ENCODE results near the gene CCDC146.
"Not testable (repeated sequence)": the region's sequence is repeated elsewhere in the genome, so short reads cannot be mapped to it uniquely, and the experiment has no call there.

The CCDC146 gene, protein sequence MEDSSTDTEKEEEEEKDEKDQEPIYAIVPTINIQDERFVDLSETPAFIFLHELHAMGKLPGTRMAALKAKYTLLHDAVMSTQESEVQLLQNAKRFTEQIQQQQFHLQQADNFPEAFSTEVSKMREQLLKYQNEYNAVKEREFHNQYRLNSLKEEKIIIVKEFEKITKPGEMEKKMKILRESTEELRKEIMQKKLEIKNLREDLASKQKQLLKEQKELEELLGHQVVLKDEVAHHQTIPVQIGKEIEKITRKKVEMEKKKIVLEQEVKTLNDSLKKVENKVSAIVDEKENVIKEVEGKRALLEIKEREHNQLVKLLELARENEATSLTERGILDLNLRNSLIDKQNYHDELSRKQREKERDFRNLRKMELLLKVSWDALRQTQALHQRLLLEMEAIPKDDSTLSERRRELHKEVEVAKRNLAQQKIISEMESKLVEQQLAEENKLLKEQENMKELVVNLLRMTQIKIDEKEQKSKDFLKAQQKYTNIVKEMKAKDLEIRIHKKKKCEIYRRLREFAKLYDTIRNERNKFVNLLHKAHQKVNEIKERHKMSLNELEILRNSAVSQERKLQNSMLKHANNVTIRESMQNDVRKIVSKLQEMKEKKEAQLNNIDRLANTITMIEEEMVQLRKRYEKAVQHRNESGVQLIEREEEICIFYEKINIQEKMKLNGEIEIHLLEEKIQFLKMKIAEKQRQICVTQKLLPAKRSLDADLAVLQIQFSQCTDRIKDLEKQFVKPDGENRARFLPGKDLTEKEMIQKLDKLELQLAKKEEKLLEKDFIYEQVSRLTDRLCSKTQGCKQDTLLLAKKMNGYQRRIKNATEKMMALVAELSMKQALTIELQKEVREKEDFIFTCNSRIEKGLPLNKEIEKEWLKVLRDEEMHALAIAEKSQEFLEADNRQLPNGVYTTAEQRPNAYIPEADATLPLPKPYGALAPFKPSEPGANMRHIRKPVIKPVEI

DNA sequence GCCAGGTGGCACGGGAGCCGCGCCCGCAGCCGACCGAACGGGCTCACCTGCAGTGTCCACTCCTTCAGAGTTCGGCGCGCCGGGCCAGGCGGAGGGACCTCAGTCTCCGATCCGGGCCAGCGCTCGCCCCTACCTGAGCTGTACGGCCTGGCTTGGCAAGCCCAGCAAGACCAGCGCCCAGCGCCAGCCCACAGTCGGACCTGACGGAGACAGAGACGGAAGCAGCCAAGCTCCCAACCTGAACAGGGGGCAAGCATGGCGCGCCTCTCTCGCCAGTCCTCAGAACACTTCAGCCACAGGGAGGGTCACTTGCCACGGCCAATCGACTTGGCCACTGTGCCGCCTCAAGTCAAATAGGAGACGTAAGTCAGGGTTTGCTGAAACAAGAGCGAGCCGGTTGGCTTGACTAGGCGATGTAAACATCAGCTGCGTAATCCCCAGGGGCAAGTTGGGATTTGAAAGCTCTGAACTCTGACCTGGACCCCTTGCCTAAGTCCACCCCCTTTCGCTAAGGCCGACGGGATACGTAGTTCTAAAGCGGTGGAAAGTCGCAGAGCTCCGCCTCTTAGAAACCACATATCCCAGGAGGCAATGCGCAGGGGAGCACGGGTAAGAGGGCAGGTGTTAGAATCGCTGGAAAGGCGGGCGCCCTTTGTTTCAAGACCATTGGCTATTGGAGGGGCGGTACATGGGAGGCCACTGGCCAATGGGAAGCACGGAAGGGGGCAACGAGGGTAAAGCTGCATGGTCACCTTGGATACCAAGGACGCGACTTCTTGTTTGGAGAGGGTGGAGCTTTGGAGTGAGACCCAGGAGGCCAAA, at the start of gene CCDC146:
TSS of gene CCDC146 (plus strand) at position 756 of the 822 bp plus-strand sequence. CDS start 45,054 bp downstream, outside the sequence.
- in situ Hi-C loops (cut with HindIII; ENCODE audit: low sequenced_read_pairs), result not testable (repeated sequence)

DNA sequence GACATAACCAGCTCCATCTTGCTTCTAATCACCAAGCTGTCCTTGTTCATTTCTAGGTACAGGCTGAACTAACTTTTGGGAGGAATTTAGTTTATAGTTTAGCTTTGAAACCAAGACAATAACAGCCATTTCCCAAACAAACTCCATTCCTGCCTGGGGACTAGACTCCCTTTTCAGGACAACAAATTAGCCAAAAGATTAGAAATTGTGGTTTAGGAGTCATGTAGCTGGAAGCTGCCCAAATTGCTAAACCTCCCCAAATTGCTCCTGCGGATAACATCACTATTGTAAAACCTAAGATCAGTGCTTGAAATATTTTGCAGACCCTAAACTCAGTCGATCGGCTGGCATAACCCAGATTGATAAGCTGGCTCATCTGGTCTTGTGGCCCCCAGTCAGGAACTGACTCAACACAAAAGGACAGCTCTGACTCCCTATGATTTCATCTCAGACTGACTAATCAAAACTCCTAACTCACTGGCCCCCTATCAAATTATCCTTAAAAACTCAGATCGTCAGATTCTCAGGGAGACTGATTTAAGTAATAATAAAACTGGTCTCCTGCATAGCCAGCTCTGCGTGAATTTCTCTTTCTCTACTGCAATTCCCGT, 47.5 kb upstream of the CCDC146 start:
- in situ Hi-C loops (cut with HindIII; ENCODE audit: low sequenced_read_pairs), result not testable (repeated sequence)

DNA sequence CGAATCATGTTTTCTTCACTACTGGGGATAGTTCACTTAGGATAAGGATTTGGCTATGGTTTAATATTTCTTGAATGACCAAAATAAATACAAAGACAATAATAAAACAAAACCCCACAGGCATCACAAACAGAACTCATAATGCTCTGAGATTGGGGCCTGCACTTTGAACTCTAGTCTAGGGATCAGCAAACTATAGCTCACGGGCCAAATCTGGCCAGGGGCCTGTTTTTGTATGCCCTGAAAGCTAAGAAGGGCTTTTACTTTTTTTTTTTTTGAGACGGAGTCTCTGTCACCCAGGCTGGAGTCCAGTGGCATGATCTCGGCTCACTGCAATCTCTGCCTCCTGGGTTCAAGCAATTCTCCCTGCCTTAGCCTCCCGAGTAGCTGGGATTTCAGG, 45.4 kb upstream of the CCDC146 start:
- in situ Hi-C loops (cut with HindIII; ENCODE audit: low sequenced_read_pairs), result not testable (repeated sequence)

DNA sequence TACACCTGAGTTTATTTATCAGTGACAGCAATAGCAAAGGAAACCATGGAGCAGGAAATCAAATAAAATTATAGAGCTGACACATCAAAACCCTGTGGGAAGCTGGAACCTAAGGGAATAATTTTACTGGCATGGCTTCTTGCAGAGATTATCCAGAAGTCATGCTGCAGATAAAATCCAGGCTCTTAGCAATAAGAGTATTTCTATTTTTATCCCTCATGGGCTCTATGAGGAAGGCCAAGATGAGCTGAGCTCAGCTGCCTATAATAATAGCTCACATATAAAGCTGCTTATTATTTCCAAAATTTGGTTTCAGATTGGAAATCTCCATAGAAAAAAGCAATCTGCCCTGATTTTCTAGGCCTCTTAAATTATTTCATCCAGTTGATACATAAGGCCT, 43.3 kb upstream of the CCDC146 start:
- in situ Hi-C loops (cut with HindIII; ENCODE audit: low sequenced_read_pairs), result not testable (repeated sequence)

DNA sequence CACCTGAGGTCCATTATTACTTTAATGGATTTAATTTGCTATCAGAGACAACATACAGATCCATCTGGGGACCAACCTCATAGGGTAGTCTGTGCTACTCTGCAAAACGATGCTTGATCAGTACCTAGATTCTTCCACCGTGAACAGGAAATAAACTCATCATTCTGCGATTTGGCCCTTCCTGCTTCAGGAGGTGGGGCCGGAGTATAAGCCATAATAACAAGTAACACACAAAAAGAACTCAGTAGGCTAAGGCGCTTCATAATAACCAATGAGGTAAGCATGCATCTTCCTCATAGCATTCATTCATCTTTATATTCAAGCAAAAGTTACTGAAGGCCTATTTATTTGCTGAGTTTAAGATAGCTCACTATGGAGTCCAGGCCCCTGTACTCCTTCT, 42.8 kb upstream of the CCDC146 start:
- in situ Hi-C loops (cut with HindIII; ENCODE audit: low sequenced_read_pairs), result not testable (repeated sequence)

DNA sequence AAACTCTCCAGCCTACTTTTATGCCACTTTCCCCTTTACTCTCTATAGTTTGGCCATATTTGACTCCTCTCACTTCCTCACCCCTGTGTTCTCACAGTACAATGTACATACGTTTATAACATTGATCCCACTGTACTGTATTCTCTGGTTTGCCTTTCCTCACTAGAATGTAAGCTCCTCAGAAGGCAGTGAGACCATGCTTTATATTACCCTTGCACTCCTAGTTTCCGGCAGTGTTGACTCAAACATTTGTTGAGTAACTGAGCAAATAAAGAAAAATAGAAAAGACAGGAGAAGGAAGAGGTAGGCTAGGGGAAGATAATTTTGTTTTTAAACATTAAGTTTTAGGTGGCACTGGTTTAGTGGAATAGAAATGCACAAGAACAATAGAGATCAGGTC, 42.2 kb upstream of the CCDC146 start:
- in situ Hi-C loops (cut with HindIII; ENCODE audit: low sequenced_read_pairs), result not testable (repeated sequence)

DNA sequence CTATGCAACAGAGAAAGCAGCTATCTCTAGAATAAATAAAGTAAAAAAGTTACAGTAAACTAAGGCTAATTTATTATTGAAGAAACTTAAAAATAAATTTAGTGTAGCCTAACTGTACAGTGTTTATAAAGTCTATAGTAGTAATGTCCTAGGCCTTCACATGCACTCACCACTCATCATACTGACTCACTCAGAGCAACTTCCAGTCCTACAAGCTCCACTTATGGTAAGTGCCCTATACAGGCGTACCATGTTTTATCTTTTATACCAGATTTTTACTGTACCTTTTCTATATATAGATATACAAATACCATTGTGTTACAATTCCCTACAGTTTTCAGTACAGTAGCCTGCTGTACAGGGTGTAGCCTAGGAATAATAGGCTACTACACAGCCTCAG, 40.2 kb upstream of the CCDC146 start:
- in situ Hi-C loops (cut with HindIII; ENCODE audit: low sequenced_read_pairs), result not testable (repeated sequence)

DNA sequence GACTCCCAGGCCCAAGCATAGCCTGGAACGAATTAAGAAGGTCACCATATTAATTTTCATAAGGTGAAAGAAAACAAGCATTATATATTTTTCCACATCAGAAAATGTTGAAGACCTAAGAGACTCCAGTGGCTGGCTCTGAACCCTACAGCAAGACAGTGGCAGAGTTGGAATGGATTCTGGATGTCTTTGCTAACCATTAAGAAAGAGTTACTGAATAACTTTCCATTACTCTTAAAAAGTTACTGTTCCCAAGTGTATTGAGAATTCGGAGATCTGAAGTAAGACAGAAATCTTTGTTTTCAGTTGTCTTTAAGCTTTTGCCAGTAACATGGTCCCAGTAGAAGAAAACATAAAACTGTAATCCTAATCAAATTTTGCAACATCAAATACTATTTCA, 30.1 kb upstream of the CCDC146 start:
- in situ Hi-C loops (cut with HindIII; ENCODE audit: low sequenced_read_pairs), result not testable (repeated sequence)

DNA sequence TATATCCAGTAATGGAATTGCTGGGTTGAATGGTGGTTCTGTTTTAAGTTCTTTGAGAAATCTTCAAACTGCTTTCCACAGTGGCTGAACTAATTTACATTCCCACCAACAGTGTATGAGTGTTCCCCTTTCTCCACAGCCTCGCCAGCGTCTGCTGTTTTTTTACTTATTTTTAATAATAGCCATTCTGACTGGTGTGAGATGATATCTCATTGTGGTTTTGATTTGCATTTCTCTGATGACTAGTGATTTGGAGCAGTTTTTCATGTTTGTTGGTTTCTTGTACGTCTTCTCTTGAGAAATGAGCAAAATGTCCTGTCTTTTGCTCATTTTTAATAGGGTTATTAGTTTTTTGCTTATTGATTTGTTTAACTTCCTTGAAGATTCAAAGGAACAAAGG, 21.9 kb upstream of the CCDC146 start:
- in situ Hi-C loops (cut with HindIII; ENCODE audit: low sequenced_read_pairs), result not testable (repeated sequence)

DNA sequence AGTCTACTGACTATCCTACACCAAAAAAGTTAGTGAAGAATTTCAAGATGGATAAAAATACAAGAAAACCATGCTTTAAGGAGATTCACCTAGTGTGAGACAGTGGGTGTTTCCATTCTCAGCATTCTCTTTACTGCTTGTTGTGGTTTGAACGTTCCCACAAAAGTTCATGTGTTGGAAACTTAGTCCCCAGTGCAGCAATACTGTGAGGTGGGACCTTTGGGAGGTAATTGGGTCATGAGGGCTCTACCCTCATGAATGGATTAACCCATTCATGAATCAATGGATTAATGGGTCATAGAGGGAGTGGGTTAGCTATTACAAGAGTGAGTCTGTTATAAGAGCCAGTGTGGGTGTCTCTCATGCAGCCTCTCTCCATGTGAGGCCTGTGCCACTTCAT, 21.2 kb upstream of the CCDC146 start:
- in situ Hi-C loops (cut with HindIII; ENCODE audit: low sequenced_read_pairs), result not testable (repeated sequence)

DNA sequence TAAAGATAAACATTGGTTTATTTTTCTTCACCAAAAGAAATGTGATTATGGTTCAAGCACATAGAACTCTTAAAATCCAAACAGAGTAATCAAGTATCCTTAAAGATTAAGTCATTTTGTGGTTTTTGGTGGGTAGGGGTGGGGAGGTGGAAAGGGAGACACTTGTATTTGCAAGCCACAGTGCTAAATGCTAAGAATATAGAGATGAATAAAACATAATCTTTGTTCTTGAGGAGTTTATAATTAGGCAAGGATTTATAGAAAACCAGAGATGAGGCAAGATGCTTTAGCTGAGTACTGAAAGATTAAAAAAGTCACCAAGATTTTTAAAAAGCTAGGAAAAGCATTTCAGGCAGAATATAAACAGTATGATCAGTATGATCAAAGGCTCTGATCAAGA, 19.7 kb upstream of the CCDC146 start:
- in situ Hi-C loops (cut with HindIII; ENCODE audit: low sequenced_read_pairs), result not testable (repeated sequence)

DNA sequence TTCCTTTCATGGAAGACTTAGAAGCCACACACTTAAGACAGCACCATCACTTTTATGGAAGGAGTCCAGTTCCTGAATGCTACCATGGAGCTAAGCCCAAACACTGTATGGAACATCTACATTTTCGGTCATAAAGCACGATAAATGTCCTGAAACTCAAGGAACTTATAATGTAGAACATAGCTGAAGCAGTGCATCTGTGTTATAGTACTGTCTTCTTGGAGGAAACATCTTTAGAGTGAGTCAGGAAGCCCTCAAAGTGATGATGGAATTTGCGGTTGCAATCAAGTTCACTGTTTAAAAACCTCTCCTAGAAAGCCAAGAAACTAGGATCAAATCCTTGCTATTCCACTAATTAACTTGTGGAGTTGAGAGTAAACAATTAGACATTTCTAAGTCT, 16.5 kb upstream of the CCDC146 start:
- in situ Hi-C loops (cut with HindIII; ENCODE audit: low sequenced_read_pairs), result not testable (repeated sequence)

DNA sequence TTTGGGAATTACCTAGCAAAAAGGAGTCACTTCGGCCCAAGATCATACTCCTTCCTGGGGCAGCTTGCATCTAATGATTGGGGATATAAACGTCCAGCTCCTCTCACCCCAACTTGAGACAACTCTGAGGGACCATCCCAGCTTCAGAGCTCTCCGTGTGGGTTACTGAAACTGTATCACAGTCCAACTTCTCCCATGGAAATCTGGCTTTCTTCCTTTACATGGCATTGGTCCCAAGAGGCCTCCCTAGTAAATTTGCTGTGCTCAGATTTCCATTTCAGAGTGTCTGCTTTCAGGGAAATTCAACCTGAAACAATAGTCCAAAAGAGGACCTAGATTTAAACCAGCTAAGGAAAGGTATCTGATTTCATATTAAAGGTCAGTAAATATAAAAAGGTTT, 14.8 kb upstream of the CCDC146 start:
- in situ Hi-C loops (cut with HindIII; ENCODE audit: low sequenced_read_pairs), result not testable (repeated sequence)

DNA sequence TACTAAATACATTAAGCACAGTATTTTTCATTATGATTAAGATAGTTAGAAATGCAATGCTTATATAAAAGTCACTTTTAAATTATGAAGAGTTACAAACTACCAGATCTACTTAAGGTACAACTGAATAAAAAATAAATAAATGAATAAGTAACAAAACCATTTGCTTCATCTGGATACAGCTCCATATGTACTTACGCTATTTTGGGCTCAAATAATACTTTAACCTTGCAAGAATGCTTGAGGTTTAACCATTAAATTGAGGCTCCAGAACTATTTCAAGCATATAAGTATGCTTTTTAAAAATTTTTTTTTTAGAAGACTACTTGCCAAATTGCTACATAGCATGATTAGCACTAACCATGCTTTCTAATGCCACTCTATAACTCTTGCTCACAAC, 14.1 kb upstream of the CCDC146 start:
- in situ Hi-C loops (cut with HindIII; ENCODE audit: low sequenced_read_pairs), result not testable (repeated sequence)

DNA sequence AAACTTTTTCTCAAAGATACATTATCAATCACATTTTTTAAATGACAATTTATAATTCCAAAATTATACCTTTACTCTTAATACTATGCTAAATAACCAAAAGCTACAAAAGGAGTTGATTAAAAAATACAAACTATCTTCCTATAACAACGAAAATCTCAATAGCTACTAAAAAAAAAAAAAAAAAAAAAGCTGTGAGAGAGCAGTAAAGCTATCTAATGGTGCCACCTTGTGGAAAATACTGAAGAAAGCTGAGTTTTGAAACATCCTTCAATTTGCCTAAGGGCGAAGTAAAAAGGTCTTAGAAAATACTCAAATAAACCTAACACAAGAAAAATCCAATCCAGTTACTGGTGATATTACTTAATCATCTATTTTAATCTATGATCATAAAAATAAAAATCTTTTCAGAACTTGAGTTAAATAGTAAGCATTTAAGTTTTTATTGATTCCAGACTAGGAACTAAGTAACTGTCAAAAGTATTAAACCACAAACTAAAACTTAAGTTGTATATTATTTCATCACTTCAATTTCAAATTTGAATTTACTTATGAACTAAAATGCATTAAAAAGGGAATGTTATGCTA, 9.6 kb upstream of the CCDC146 start:
- in situ Hi-C loops (cut with HindIII; ENCODE audit: low sequenced_read_pairs), result not testable (repeated sequence)

DNA sequence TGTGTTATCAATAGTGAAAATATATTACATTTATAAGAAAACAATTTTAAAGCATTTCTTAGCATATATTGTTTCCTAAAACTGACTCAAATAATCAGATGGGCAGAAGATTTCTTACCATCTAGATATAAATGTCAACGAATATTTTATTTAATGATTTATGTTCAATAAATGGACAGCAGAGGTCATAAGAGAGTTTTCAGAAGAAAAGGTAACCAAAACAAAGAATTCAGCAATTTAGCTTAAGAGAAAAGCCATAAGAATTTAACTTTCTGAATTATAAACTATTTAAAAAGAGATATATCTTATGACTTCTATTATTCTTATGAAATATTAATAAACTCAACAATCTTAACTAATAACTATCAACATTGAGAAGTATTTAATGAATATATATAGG, 3.1 kb downstream of the CCDC146 start:
- in situ Hi-C loops (cut with HindIII; ENCODE audit: low sequenced_read_pairs), result not testable (repeated sequence)

DNA sequence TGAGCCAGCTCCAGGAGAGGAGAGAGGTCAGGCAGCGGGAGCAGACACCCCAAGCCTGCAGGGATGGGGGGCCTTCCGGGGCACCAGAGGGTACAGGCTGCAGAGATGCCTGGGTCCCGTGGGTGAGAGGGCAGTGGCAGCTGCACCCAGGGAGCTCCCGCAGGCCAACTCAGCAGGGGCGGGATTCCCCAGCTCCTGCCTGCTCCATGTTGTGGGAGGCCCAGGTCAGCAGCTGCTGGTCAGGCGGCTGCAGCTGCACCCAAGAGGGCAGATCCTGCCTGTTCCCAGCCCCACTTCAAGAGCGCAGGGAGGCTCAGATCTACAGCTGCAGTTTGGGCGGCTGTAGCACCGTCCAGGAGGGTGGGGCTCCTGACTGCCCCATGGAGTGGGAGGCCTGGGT, 4.6 kb downstream of the CCDC146 start:
- in situ Hi-C loops (cut with HindIII; ENCODE audit: low sequenced_read_pairs), result not testable (repeated sequence)

DNA sequence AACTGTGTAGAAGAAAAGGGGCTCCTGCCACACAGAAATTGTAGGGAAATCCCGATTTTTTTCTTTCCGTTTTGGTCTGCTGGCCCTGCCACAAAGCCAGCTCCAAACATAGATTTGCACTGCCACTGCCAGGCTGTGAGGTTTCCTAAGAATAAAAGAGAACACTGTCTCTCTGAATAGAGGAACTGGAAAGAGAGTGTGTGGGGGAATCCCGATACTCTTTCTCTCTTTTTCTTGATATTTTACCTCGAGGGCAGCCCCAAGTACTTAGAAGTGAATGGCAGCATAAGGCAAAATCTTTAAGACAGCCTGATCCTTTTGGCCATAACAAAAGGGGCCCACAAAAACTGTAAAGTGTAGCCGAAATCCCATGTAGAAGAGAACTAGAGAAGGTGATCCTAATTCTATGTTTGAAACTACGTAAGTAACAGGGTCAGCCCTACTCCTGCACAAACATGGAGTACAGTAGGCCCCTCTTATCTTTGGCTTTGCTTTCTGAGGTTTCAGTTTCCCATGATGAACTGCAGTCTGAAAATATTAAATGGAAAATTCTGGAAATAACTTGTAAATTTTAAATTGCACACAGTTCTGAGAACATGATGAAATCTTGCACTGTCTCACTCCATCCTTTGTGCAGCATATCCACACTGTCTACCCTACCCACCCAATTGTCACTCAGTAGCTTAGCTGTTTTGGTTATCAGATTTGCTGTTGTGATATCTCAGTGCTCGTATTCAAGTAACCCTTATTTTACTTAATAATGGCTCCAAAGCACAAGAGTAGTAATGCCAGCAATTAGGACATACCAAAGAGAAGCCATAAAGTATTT, 6.4 kb downstream of the CCDC146 start:
- in situ Hi-C loops (cut with HindIII; ENCODE audit: low sequenced_read_pairs), result not testable (repeated sequence)

DNA sequence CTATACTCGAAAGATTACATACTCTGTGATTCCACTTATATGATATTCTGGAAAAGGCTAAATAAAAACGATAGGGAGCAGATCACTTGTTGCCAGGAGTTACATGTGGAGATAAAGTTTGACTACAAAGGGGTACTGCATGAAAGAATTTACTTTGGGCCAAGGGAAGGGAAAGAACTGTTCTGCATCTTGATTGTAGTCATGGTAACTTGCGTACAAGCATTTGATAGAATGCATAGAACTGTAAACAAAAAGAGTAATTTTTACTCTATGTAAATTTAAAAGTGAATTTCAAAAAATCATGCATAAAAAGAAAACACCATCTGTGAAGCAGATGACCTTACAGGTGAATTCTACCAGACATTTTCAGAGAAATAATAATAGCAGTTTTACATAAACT, 9.4 kb downstream of the CCDC146 start:
- in situ Hi-C loops (cut with HindIII; ENCODE audit: low sequenced_read_pairs), result not testable (repeated sequence)

Measured in endothelial cell of hepatic sinusoid (primary cell).